Vagina (tissue), 2 donors: Measurements from ENCODE around the gene DOCK1.

ENCODE experiments used
- POLR2A ChIP-seq, 2 donors: fragments of 450-650 bp; IDR thresholded peaks; one replicate each; pipeline ENCODE4 v1.6.1; 2017; ENCODE audit warnings: antibody characterized with exemption in 2 of 2, mild to moderate bottlenecking in 2 of 2, moderate library complexity in 2 of 2
- POLR2AphosphoS5 ChIP-seq, 2 donors: sonication (generic); formaldehyde crosslinking; IDR thresholded peaks; one replicate each; pipeline ENCODE4 v1.9.0; 2017; ENCODE audit warnings: antibody characterized with exemption in 2 of 2, mild to moderate bottlenecking in 2 of 2, low read depth in 1 of 2; ENCODE audit not compliant: insufficient read depth in 1 of 2
- TF ChIP-seq, protein P1 (sequence below), 3 experiments: fragments of 450-650 bp in 2 of 3; fragments of 200-600 bp in 1 of 3; sonication (generic) in 1 of 3; IDR thresholded peaks; one replicate each; pipeline ENCODE4 v1.5.1; 2017 to 2019; ENCODE audit warnings: antibody characterized with exemption in 3 of 3, mild to moderate bottlenecking in 2 of 3, moderate library complexity in 2 of 3

DNA sequence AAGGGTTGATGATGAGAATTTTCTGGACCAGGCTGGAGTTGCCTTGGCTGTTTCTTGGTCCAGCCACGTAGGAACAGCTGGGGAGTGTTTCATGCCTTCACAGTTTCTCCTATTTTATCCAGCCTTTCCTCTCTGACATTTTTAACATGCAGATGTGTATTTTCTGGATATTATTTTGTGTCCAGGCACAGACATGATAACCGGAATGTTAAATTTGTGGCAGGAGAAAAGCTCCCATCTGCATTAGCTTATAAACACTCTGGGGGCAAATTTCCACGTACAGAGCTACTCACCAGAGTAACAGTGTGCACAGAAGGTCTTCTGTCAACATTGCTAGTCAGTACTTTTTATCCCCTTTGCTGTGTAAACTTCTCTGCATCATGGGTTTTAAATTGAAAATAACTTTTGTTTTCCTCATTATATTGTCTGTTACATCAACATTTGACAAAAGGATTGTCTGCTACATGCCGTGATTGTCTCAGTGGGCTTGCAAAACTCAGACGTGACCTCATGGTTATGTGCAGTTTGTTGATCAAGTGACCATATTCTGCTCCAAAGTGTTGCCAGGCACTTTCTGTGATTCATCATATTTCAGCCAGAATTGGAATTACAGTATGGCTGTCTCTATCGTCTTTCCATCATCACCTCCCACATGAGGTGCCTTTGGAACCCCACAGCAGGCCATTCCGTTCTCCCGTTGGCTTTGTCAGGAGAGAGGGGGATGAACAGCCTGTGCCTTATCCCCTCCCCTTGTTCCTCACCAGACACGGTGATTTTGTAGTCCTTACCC, 249.8 kb downstream of the DOCK1 start:
- TF ChIP-seq, protein P1, sequence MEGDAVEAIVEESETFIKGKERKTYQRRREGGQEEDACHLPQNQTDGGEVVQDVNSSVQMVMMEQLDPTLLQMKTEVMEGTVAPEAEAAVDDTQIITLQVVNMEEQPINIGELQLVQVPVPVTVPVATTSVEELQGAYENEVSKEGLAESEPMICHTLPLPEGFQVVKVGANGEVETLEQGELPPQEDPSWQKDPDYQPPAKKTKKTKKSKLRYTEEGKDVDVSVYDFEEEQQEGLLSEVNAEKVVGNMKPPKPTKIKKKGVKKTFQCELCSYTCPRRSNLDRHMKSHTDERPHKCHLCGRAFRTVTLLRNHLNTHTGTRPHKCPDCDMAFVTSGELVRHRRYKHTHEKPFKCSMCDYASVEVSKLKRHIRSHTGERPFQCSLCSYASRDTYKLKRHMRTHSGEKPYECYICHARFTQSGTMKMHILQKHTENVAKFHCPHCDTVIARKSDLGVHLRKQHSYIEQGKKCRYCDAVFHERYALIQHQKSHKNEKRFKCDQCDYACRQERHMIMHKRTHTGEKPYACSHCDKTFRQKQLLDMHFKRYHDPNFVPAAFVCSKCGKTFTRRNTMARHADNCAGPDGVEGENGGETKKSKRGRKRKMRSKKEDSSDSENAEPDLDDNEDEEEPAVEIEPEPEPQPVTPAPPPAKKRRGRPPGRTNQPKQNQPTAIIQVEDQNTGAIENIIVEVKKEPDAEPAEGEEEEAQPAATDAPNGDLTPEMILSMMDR (IDR thresholded peaks at IDR 0.05): no peak
- TF ChIP-seq POLR2AphosphoS5 (IDR thresholded peaks at IDR 0.05; ENCODE audit: insufficient read depth in 1 of 2, low read depth in 1 of 2) (no peak), POLR2A (IDR thresholded peaks at IDR 0.05) (no peak)
